GM12891 (cell line): Measurements from ENCODE around the gene PLCG2.

Experiments used
- POLR2A ChIP-seq: IDR thresholded peaks from 2 replicates; pipeline ENCODE4 v1.6.1; 2011; ENCODE audit warnings: low read depth, low read length, control low read depth
- SPI1 ChIP-seq: IDR thresholded peaks from 2 replicates; pipeline ENCODE4 v1.6.1; 2011; ENCODE audit warnings: low read depth, low read length, control low read depth

DNA sequence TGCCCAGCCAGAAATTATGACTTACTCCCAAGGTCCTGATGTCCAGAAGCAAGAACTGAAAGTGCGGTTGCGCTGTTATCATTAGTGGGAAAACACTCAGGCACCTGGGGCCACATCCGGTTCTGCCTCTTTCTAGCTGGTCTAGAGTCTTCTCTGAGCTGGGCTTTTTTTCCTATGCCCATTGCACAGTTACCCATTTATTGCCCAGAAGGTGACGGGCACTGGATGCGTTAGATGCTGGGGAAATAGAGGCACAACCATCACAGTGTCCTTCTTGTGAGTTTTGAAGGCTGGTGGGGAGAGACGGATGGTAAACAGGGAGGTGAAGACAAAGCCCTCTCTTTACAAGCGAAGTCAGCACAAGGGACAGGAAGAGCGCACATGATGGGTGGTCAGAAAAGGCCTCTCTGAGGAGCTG is 37.7 kb downstream of the PLCG2 start:
- TF ChIP-seq POLR2A (no peak; the same call in 1 of the 2 replicates), SPI1 (peak; percentile 79)
